H9 (cell line): Measurements from ENCODE around the gene COTL1. TPM values are rescaled to one million over a fixed set of nuclear protein-coding genes. Genes with fewer than 3 reads are reported as not detected.

Source experiments
- DNase-seq: peaks from one replicate; pipeline ENCODE4 v3.0.0-alpha.2; 2017
- H2AFZ ChIP-seq: one replicate; pipeline ENCODE4 v1.6.1; 2013; ENCODE audit warnings: mild to moderate bottlenecking, low read length, control low read depth, moderate library complexity
- H2AK5ac ChIP-seq: 2 replicates; pipeline ENCODE4 v1.6.1; 2013; ENCODE audit warnings: low read length, control low read depth, mixed read lengths; ENCODE audit not compliant: insufficient read length
- H2BK120ac ChIP-seq: one replicate; pipeline ENCODE4 v1.6.1; 2013; ENCODE audit warnings: low read depth, mild to moderate bottlenecking, low read length, control low read depth, inconsistent platforms; ENCODE audit not compliant: poor library complexity, severe bottlenecking
- H2BK12ac ChIP-seq: 2 replicates; pipeline ENCODE4 v1.6.1; 2013; ENCODE audit warnings: low read length, control low read depth, mixed read lengths, low read depth; ENCODE audit not compliant: insufficient read length
- H2BK15ac ChIP-seq: 2 replicates; pipeline ENCODE4 v1.6.1; 2013; ENCODE audit warnings: low read depth, low read length, control low read depth
- H2BK20ac ChIP-seq: one replicate; pipeline ENCODE4 v1.6.1; 2013; ENCODE audit warnings: low read depth, mild to moderate bottlenecking, low read length, control low read depth, inconsistent platforms; ENCODE audit not compliant: poor library complexity, severe bottlenecking
- H2BK5ac ChIP-seq: 2 replicates; pipeline ENCODE4 v1.6.1; 2013; ENCODE audit warnings: low read length, control low read depth, mixed read lengths; ENCODE audit not compliant: insufficient read length
- H3K14ac ChIP-seq: 2 replicates; pipeline ENCODE4 v1.6.1; 2013; ENCODE audit warnings: low read length, control low read depth; ENCODE audit not compliant: insufficient read depth
- H3K18ac ChIP-seq: 2 replicates; pipeline ENCODE4 v1.6.1; 2013; ENCODE audit warnings: low read depth, mild to moderate bottlenecking, mixed read lengths, low read length, control low read depth; ENCODE audit not compliant: insufficient read length
- H3K23ac ChIP-seq: 2 replicates; pipeline ENCODE4 v1.6.1; 2013; ENCODE audit warnings: low read length, control low read depth, mixed read lengths, low read depth; ENCODE audit not compliant: insufficient read length
- H3K23me2 ChIP-seq: 2 replicates; pipeline ENCODE4 v1.6.1; 2013; ENCODE audit warnings: low read depth, mild to moderate bottlenecking, mixed read lengths, low read length, control low read depth; ENCODE audit not compliant: insufficient read length, poor library complexity, severe bottlenecking
- H3K27ac ChIP-seq: 2 replicates; pipeline ENCODE4 v1.5.1; 2013; ENCODE audit warnings: low read length, control low read depth, mixed read lengths, low read depth; ENCODE audit not compliant: insufficient read length
- H3K27me3 ChIP-seq: 2 replicates; pipeline ENCODE4 v1.6.1; 2013; ENCODE audit warnings: low read length, control low read depth, inconsistent platforms; ENCODE audit not compliant: insufficient read depth
- H3K4ac ChIP-seq: 2 replicates; pipeline ENCODE4 v1.6.1; 2013; ENCODE audit warnings: low read depth, mild to moderate bottlenecking, control low read depth, inconsistent platforms, low read length, moderate library complexity
- H3K4me1 ChIP-seq: 2 replicates; pipeline ENCODE4 v1.6.1; 2013; ENCODE audit warnings: low read length, control low read depth, inconsistent platforms; ENCODE audit not compliant: insufficient read depth
- H3K4me2 ChIP-seq: 2 replicates; pipeline ENCODE4 v1.6.1; 2013; ENCODE audit warnings: low read length, control low read depth, mixed read lengths; ENCODE audit not compliant: insufficient read length, insufficient read depth
- H3K56ac ChIP-seq: 2 replicates; pipeline ENCODE4 v1.6.1; 2013; ENCODE audit warnings: low read depth, mild to moderate bottlenecking, mixed read lengths, low read length, control low read depth; ENCODE audit not compliant: insufficient read length
- H3K79me1 ChIP-seq: 2 replicates; pipeline ENCODE4 v1.6.1; 2013; ENCODE audit warnings: low read depth, mild to moderate bottlenecking, moderate library complexity, low read length, control low read depth, inconsistent platforms; ENCODE audit not compliant: insufficient read depth, poor library complexity, severe bottlenecking
- H3K79me2 ChIP-seq: 2 replicates; pipeline ENCODE4 v1.6.1; 2013; ENCODE audit warnings: low read length, control low read depth, inconsistent platforms; ENCODE audit not compliant: insufficient read depth
- H3K9ac ChIP-seq: 2 replicates; pipeline ENCODE4 v1.6.1; 2013; ENCODE audit warnings: low read length, control low read depth, mixed read lengths; ENCODE audit not compliant: insufficient read length; ENCODE audit errors: extremely low read depth
- H3K9me3 ChIP-seq: one replicate; pipeline ENCODE4 v1.6.1; 2013; ENCODE audit warnings: low read depth, low read length, inconsistent platforms; ENCODE audit not compliant: control insufficient read depth
- H3T11ph ChIP-seq: one replicate; pipeline ENCODE4 v1.6.1; 2013; ENCODE audit warnings: mild to moderate bottlenecking, low read length, control low read depth, inconsistent platforms
- H4K20me1 ChIP-seq: one replicate; pipeline ENCODE4 v1.6.1; 2013; ENCODE audit not compliant: control insufficient read depth, insufficient read length, insufficient read depth
- H4K5ac ChIP-seq: 2 replicates; pipeline ENCODE4 v1.6.1; 2013; ENCODE audit warnings: low read depth, mild to moderate bottlenecking, mixed read lengths, low read length, control low read depth; ENCODE audit not compliant: insufficient read length
- H4K8ac ChIP-seq: replicated peaks from 2 replicates; pipeline ENCODE4 v1.6.1; 2013; ENCODE audit warnings: low read length, control low read depth, mixed read lengths, low read depth; ENCODE audit not compliant: insufficient read length
- H4K91ac ChIP-seq: 2 replicates; pipeline ENCODE4 v1.6.1; 2013; ENCODE audit warnings: low read depth, mild to moderate bottlenecking, moderate library complexity, mixed read lengths, low read length, control low read depth; ENCODE audit not compliant: insufficient read length
- H3K27ac Mint-ChIP-seq, 3 experiments: 2 replicates in 2 of 3; 3 replicates in 1 of 3; pipeline ENCODE4 v1.8.0; 2020 to 2021; ENCODE audit warnings: mixed read lengths in 3 of 3, mild to moderate bottlenecking in 1 of 3, moderate library complexity in 1 of 3
- H3K27me3 Mint-ChIP-seq: 2 replicates; pipeline ENCODE4 v1.8.0; 2021; ENCODE audit warnings: low read depth, mild to moderate bottlenecking, moderate library complexity, mixed read lengths
- H3K36me3 Mint-ChIP-seq, 3 experiments: 2 replicates in 2 of 3; 3 replicates in 1 of 3; pipeline ENCODE4 v1.8.0; 2020 to 2021; ENCODE audit warnings: low read depth in 3 of 3, mixed read lengths in 3 of 3; ENCODE audit not compliant: insufficient read depth in 1 of 3
- H3K4me1 Mint-ChIP-seq, 2 experiments: 2 replicates each; pipeline ENCODE4 v1.8.0; 2020; ENCODE audit warnings: mixed read lengths in 2 of 2
- H3K4me3 Mint-ChIP-seq, 2 experiments: 2 replicates in 1 of 2; 3 replicates in 1 of 2; pipeline ENCODE4 v1.8.0; 2020 to 2021; ENCODE audit warnings: mild to moderate bottlenecking in 2 of 2, mixed read lengths in 2 of 2, moderate library complexity in 1 of 2
- H3K9me3 Mint-ChIP-seq, 2 experiments: 2 replicates in 1 of 2; 3 replicates in 1 of 2; pipeline ENCODE4 v1.8.0; 2020; ENCODE audit warnings: mild to moderate bottlenecking in 2 of 2, mixed read lengths in 2 of 2, moderate library complexity in 1 of 2
- CTCF ChIP-seq: fragments of 200-600 bp; sonication (generic); conservative IDR thresholded peaks from 3 replicates; pipeline ENCODE4 v1.8.0; 2021; ENCODE audit warnings: antibody characterized with exemption, mild to moderate bottlenecking
- WGBS: extraction: QIAGEN DNeasy Blood & Tissue Kit; methylation state at CpG from one replicate; pipeline ENCODE4 v1.1.7; 2013; ENCODE audit warnings: missing lambda C conversion rate, low lambda C conversion rate, mixed read lengths; ENCODE audit not compliant: insufficient read length; ENCODE audit errors: extremely low coverage; 5-methylcytosine and 5-hydroxymethylcytosine counted together
- total RNA-seq: library from RNA; stranded (reverse); gene quantifications from 2 replicates; pipeline ENCODE4 v1.2.1, GENCODE V29; 2021

Gene COTL1
- total RNA-seq, 1 experiment from 2014 or later: 81.4 TPM

GRCh38 chr16:84547546-84548061 is 70.3 kb downstream of the COTL1 start:
- no peak overlapping the region for H4K5ac ChIP-seq
- Mint-ChIP-seq H3K4me3 (no peak overlapping the region), H3K27me3 (no peaks in the 10 kb centered on the region; the same call in 1 of the 2 replicates), H3K4me1 (peaks cover 19 to 41% of the 10 kb centered on the region in 2 experiments), H3K27ac (peak overlapping the region in 2 of 3 experiments; percentile 36 to 51; a peak in 2 of 7 replicates), H3K9me3 (no peaks in the 10 kb centered on the region), H3K36me3 (no peaks in the 10 kb centered on the region)
- H3K79me1 ChIP-seq: no peaks in the 10 kb centered on the region
- H2BK12ac ChIP-seq: no peak overlapping the region
- H3K27ac ChIP-seq: no peak overlapping the region
- H3K79me2 ChIP-seq: no peaks in the 10 kb centered on the region
- no peak overlapping the region for H4K91ac ChIP-seq
- H2AFZ ChIP-seq: no peak overlapping the region
- no peak overlapping the region for H2BK15ac ChIP-seq
- H3K18ac ChIP-seq: no peak overlapping the region
- no peak overlapping the region for H3T11ph ChIP-seq
- WGBS: no CpG with 5 or more reads among the region's 12 CpGs
- H3K14ac ChIP-seq: no peak overlapping the region
- H2AK5ac ChIP-seq: no peak overlapping the region
- no peak overlapping the region for H3K56ac ChIP-seq
- H2BK120ac ChIP-seq: peak overlapping the region; percentile 11
- DNase-seq: no peak
- H3K4ac ChIP-seq: no peak overlapping the region
- H3K4me1 ChIP-seq: no peaks in the 10 kb centered on the region; the same call in 1 of the 2 replicates
- no peak overlapping the region for H2BK5ac ChIP-seq
- no peaks in the 10 kb centered on the region for H3K9me3 ChIP-seq
- H3K9ac ChIP-seq: no peak overlapping the region
- H3K23ac ChIP-seq: no peak overlapping the region
- no peak overlapping the region for H4K8ac ChIP-seq
- H4K20me1 ChIP-seq: no peaks in the 10 kb centered on the region
- no peaks in the 10 kb centered on the region for H3K23me2 ChIP-seq
- H3K4me2 ChIP-seq: no peak overlapping the region
- no peak for TF ChIP-seq CTCF
- H3K27me3 ChIP-seq: no peaks in the 10 kb centered on the region
- no peak overlapping the region for H2BK20ac ChIP-seq
